ENCODE measurements around the gene SLC5A11. TPM values are rescaled to one million over a fixed set of nuclear protein-coding genes. Genes with fewer than 3 reads are reported as not detected.
"Not testable (repeated sequence)": the region's sequence is repeated elsewhere in the genome, so short reads cannot be mapped to it uniquely, and the experiment has no call there.

Gene SLC5A11
- total RNA-seq, 1 experiment from 2014 or later = not detected

GRCh38 chr16:24810951-24811843 is 34.6 kb upstream of the SLC5A11 start (continued):
- TF ChIP-seq GTF2I (CRISPR knock-in tag; conservative IDR thresholded peaks at IDR 0.05) = no peak
- TF ChIP-seq ZNF396 (CRISPR knock-in tag; IDR thresholded peaks at IDR 0.05; ENCODE audit: borderline replicate concordance) = no peak
- TF ChIP-seq HMGA2 (CRISPR knock-in tag; IDR thresholded peaks at IDR 0.05) = no peak
- TF ChIP-seq MYBL2 (CRISPR knock-in tag; IDR thresholded peaks at IDR 0.05) = no peak
- no peak for TF ChIP-seq ESRRA (CRISPR knock-in tag; IDR thresholded peaks at IDR 0.05; ENCODE audit: borderline replicate concordance)
- TF ChIP-seq ZNF423 (CRISPR knock-in tag; IDR thresholded peaks at IDR 0.05) = no peak

GRCh38 chr16:24812813-24813212 is 33.0 kb upstream of the SLC5A11 start:
- H3K36me3 Mint-ChIP-seq = peaks cover 73% of the 10 kb centered on the region
- DNase-seq (ENCODE audit: low spot score); H3K27me3 Mint-ChIP-seq (ENCODE audit: low read depth); H3K27ac Mint-ChIP-seq; CTCF ChIA-PET; ATAC-seq; H3K9me3 Mint-ChIP-seq; H3K4me3 Mint-ChIP-seq; POLR2A ChIA-PET; H3K4me1 Mint-ChIP-seq: not testable (repeated sequence)

GRCh38 chr16:24815021-24815420 is 30.7 kb upstream of the SLC5A11 start:
- ATAC-seq (no peak), DNase-seq (ENCODE audit: low spot score) (no peak)
- TF ChIP-seq NR1H2 (CRISPR knock-in tag; IDR thresholded peaks at IDR 0.05) (no peak), SMAD4 (CRISPR knock-in tag; IDR thresholded peaks at IDR 0.05) (no peak), MAX (CRISPR knock-in tag; IDR thresholded peaks at IDR 0.05) (no peak), CREB1 (CRISPR knock-in tag; IDR thresholded peaks at IDR 0.05) (no peak), ATF6 (CRISPR knock-in tag; IDR thresholded peaks at IDR 0.05) (no peak), ZNF425 (CRISPR knock-in tag; conservative IDR thresholded peaks at IDR 0.05) (no peak), PREB (CRISPR knock-in tag; IDR thresholded peaks at IDR 0.05; ENCODE audit: borderline replicate concordance) (no peak), ZNF281 (CRISPR knock-in tag; IDR thresholded peaks at IDR 0.05) (no peak), TEAD4 (CRISPR knock-in tag; IDR thresholded peaks at IDR 0.05) (no peak), CBFB (CRISPR knock-in tag; IDR thresholded peaks at IDR 0.05; ENCODE audit: low read depth) (no peak), ZMAT4 (CRISPR knock-in tag; IDR thresholded peaks at IDR 0.05) (no peak)
- H3K36me3 Mint-ChIP-seq = peaks cover 75% of the 10 kb centered on the region
- H3K27me3 Mint-ChIP-seq (ENCODE audit: low read depth) = no peaks in the 10 kb centered on the region
- ChIA-PET POLR2A (no interaction called here), CTCF (no interaction called here)
- no peaks in the 10 kb centered on the region for H3K4me1 Mint-ChIP-seq
- 0 out of 2 replicates have a peak overlapping the region, but pooled peaks have one; percentile 5 for H3K27ac Mint-ChIP-seq
- H3K9me3 Mint-ChIP-seq = no peaks in the 10 kb centered on the region
- H3K4me3 Mint-ChIP-seq = no peak overlapping the region

Measured in WTC11 (cell line).